ENCODE measurements around the gene DR1.

The DR1 gene

DNA sequence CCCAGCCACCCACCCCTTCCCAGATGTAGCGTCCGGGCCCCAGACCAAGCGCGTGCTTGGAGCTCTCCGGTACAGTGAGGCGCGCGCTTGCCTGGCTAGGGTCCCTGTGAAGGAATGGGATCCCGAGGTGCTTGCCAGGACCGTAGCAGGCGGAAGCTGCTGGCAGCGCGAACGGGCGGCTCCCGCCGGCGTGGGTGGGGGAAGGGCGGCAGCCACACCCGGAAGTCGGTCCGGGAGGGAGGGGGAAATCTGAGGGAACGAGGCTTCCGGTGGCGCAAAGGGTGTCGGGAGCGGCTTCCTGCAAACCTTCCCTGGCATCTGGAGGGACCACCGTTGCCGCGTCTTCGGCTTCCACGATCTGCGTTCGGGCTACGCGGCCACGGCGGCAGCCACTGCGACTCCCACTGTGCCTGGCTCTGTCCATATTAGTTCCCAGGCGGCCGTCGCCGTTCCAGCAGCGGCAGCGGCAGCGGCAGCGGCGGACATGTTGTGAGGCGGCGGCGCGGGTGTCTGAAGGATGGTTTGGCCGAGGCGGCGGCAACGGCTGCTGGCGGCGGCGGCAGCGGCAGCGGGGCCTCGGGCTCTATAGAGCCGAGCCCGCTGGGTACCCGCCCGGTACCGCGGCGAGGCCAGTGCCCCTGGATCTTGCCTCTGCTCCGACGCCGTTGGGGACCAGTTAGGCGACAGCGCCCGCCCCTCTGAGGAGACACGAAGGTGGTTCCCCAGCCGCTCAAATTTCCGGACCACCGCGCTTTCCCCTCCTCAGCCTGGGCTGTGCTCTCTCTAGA, at the start of gene DR1:
Gene DR1 (plus strand): TSS at position 275 of the 788 bp plus-strand sequence. CDS start 739 bp downstream, outside the sequence.
- H3K36me3 ChIP-seq = peaks cover 22% of the 10 kb centered on the region
- TF ChIP-seq, protein P1, sequence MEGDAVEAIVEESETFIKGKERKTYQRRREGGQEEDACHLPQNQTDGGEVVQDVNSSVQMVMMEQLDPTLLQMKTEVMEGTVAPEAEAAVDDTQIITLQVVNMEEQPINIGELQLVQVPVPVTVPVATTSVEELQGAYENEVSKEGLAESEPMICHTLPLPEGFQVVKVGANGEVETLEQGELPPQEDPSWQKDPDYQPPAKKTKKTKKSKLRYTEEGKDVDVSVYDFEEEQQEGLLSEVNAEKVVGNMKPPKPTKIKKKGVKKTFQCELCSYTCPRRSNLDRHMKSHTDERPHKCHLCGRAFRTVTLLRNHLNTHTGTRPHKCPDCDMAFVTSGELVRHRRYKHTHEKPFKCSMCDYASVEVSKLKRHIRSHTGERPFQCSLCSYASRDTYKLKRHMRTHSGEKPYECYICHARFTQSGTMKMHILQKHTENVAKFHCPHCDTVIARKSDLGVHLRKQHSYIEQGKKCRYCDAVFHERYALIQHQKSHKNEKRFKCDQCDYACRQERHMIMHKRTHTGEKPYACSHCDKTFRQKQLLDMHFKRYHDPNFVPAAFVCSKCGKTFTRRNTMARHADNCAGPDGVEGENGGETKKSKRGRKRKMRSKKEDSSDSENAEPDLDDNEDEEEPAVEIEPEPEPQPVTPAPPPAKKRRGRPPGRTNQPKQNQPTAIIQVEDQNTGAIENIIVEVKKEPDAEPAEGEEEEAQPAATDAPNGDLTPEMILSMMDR (IDR thresholded peaks at IDR 0.05; ENCODE audit: low read depth, low read length) = no peak
- peak within 1 kb of the TSS; percentile 76 for H3K4me3 ChIP-seq (ENCODE audit: low read depth, low read length)
- no peaks in the 10 kb centered on the region for H3K9me3 ChIP-seq (ENCODE audit: severe bottlenecking)
- DNase-seq = peak; percentile 94
- peak within 1 kb of the TSS; percentile 98 for H3K27ac ChIP-seq
- H3K27me3 ChIP-seq (ENCODE audit: insufficient read depth, low read depth, severe bottlenecking) = no peaks in the 10 kb centered on the region

- TF ChIP-seq, protein P1 (IDR thresholded peaks at IDR 0.05; ENCODE audit: low read depth, low read length) = no peak
- Histone ChIP-seq H3K36me3 (no peaks in the 10 kb centered on the region), H3K9me3 (ENCODE audit: severe bottlenecking) (no peaks in the 10 kb centered on the region), H3K4me3 (ENCODE audit: low read depth, low read length) (no peak overlapping the region), H3K27ac (no peak overlapping the region), H3K27me3 (ENCODE audit: insufficient read depth, low read depth, severe bottlenecking) (no peaks in the 10 kb centered on the region)
- DNase-seq = no peak
These were observed 49.1 kb upstream of the DR1 start for GRCh38 chr1:93296555-93297154.

DNA sequence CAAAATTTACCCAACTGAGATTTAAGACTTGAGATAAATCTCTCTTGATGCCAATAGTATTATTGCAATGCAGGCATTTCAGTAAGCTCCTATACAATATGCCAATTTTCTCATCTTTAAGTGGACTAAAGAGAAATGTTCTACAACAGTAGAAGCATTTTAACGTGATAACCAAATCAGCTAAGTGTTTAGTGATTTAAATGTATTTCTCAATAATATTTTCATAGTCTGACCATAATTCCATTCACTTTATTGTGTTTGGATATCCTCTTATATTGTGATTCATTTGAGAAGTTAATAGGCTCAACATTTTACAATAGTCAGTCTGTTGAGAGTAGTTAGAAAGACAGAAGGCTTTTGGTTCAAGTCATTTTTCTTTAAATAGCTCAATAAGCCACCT, 44.6 kb upstream of the DR1 start:
- TF ChIP-seq, protein P1 (IDR thresholded peaks at IDR 0.05; ENCODE audit: low read depth, low read length) = no peak
- no peak for DNase-seq
- Histone ChIP-seq H3K27ac (no peak overlapping the region), H3K36me3 (no peaks in the 10 kb centered on the region), H3K27me3 (ENCODE audit: insufficient read depth, low read depth, severe bottlenecking) (no peaks in the 10 kb centered on the region), H3K4me3 (ENCODE audit: low read depth, low read length) (no peak overlapping the region), H3K9me3 (ENCODE audit: severe bottlenecking) (no peaks in the 10 kb centered on the region)

DNA sequence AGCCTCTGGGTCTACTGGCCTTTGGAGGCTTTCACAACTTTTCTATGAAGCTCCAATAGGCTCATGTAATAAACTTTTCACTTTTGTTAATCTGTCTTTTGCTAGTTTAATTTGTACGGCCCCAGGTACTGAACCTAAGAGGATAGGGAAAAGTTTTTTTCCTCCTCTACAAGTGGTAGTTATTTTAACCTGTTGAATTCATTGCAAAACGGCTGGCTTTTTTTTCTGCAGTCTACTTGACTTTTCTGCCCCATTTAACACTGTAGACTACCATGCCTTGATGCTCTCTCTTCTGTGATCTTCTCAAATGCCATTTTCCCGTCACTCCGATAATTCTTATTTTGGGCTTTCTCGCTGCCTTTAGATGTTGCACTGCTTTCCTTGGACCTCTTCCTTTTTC, 43.6 kb upstream of the DR1 start:
- Histone ChIP-seq H3K27me3 (ENCODE audit: insufficient read depth, low read depth, severe bottlenecking) (no peaks in the 10 kb centered on the region), H3K4me3 (ENCODE audit: low read depth, low read length) (no peak overlapping the region), H3K9me3 (ENCODE audit: severe bottlenecking) (no peaks in the 10 kb centered on the region), H3K36me3 (no peaks in the 10 kb centered on the region), H3K27ac (no peak overlapping the region)
- TF ChIP-seq, protein P1 (IDR thresholded peaks at IDR 0.05; ENCODE audit: low read depth, low read length) = no peak
- no peak for DNase-seq

GRCh38 chr1:93304716-93305138, 41.0 kb upstream of the DR1 start:
- Histone ChIP-seq H3K27ac (no peak overlapping the region), H3K9me3 (ENCODE audit: severe bottlenecking) (no peaks in the 10 kb centered on the region), H3K4me3 (ENCODE audit: low read depth, low read length) (no peak overlapping the region), H3K36me3 (no peaks in the 10 kb centered on the region), H3K27me3 (ENCODE audit: insufficient read depth, low read depth, severe bottlenecking) (no peaks in the 10 kb centered on the region)
- DNase-seq = peak; percentile 25
- TF ChIP-seq, protein P1 (IDR thresholded peaks at IDR 0.05; ENCODE audit: low read depth, low read length) = peak; percentile 61

Data from WERI-Rb-1 (cell line).